Measurements from ENCODE around the gene SDCBP2. TPM values are rescaled to one million over a fixed set of nuclear protein-coding genes. Genes with fewer than 3 reads are reported as not detected.

Gene SDCBP2
- total RNA-seq, 1 donor from 2014 or later: 4.6 TPM

- no peak for FAIRE-seq
- H3K79me2 ChIP-seq (ENCODE audit: insufficient read depth, low read length): peaks cover 25% of the 10 kb centered on the region
- H3K9me3 ChIP-seq (ENCODE audit: insufficient read depth, low read depth, low read length): no peaks in the 10 kb centered on the region
- H3K27me3 ChIP-seq (ENCODE audit: insufficient read depth, low read length): no peaks in the 10 kb centered on the region
- H3K4me1 ChIP-seq (ENCODE audit: insufficient read depth, low read length): peaks cover 50% of the 10 kb centered on the region
- H3K4me3 Mint-ChIP-seq (ENCODE audit: unreplicated experiment): no peak overlapping the region
- H3K4me2 ChIP-seq (ENCODE audit: low read length): peak overlapping the region; percentile 57
- H2AFZ ChIP-seq (ENCODE audit: low read depth, low read length): peak overlapping the region; percentile 74
- peak overlapping the region; percentile 67 for H3K9ac ChIP-seq (ENCODE audit: low read length)
- no peaks in the 10 kb centered on the region for H3K36me3 ChIP-seq (ENCODE audit: insufficient read depth, low read length)
- no peaks in the 10 kb centered on the region for H3K9me3 Mint-ChIP-seq (ENCODE audit: unreplicated experiment)
- peaks cover under 1% of the 10 kb centered on the region for H3K36me3 Mint-ChIP-seq (ENCODE audit: low read depth, unreplicated experiment)
- peaks cover 14% of the 10 kb centered on the region for H4K20me1 ChIP-seq (ENCODE audit: insufficient read depth, low read length)
- H3K27me3 Mint-ChIP-seq (ENCODE audit: low read depth, unreplicated experiment): peaks cover 10% of the 10 kb centered on the region
- peak overlapping the region; percentile 47 for H3K27ac Mint-ChIP-seq (ENCODE audit: unreplicated experiment)
- peak overlapping the region; percentile 87 for H3K27ac ChIP-seq (ENCODE audit: low read depth, low read length)
- peaks cover 10% of the 10 kb centered on the region for H3K4me1 Mint-ChIP-seq (ENCODE audit: low read depth, unreplicated experiment)
- TF ChIP-seq EZH2 (IDR thresholded peaks at IDR 0.05; ENCODE audit: insufficient read depth, low read length): no peak
- TF ChIP-seq CTCF (IDR thresholded peaks at IDR 0.05; ENCODE audit: insufficient read depth, low read depth, low read length): no peak
- peak; percentile 95 for DNase-seq (ENCODE audit: low read depth)
- no peak overlapping the region for H3K4me3 ChIP-seq (ENCODE audit: insufficient read depth, low read depth, low read length)
Measured at GRCh38 chr20:1322511-1323245, 6.3 kb downstream of the SDCBP2 start.

GRCh38 chr20:1321654-1321939 is 7.3 kb downstream of the SDCBP2 start:
- Mint-ChIP-seq H3K27ac (ENCODE audit: unreplicated experiment) (no peak overlapping the region), H3K27me3 (ENCODE audit: low read depth, unreplicated experiment) (peaks cover 15% of the 10 kb centered on the region)

More at GRCh38 chr20:1321654-1321939, 7.3 kb downstream of the SDCBP2 start:
- Histone ChIP-seq H3K27ac (ENCODE audit: low read depth, low read length) (no peak overlapping the region), H3K4me2 (ENCODE audit: low read length) (no peak overlapping the region), H3K36me3 (ENCODE audit: insufficient read depth, low read length) (no peaks in the 10 kb centered on the region), H3K4me3 (ENCODE audit: insufficient read depth, low read depth, low read length) (no peak overlapping the region), H2AFZ (ENCODE audit: low read depth, low read length) (no peak overlapping the region), H3K27me3 (ENCODE audit: insufficient read depth, low read length) (no peaks in the 10 kb centered on the region), H3K79me2 (ENCODE audit: insufficient read depth, low read length) (peaks cover 15% of the 10 kb centered on the region), H4K20me1 (ENCODE audit: insufficient read depth, low read length) (peaks cover 7% of the 10 kb centered on the region), H3K9ac (ENCODE audit: low read length) (no peak overlapping the region), H3K9me3 (ENCODE audit: insufficient read depth, low read depth, low read length) (no peaks in the 10 kb centered on the region), H3K4me1 (ENCODE audit: insufficient read depth, low read length) (peaks cover 39% of the 10 kb centered on the region)
- TF ChIP-seq CTCF (IDR thresholded peaks at IDR 0.05; ENCODE audit: insufficient read depth, low read depth, low read length): no peak
- no peak for TF ChIP-seq EZH2 (IDR thresholded peaks at IDR 0.05; ENCODE audit: insufficient read depth, low read length)
- peaks cover 2% of the 10 kb centered on the region for H3K4me1 Mint-ChIP-seq (ENCODE audit: low read depth, unreplicated experiment)
- no peaks in the 10 kb centered on the region for H3K9me3 Mint-ChIP-seq (ENCODE audit: unreplicated experiment)
- no peak for FAIRE-seq
- H3K36me3 Mint-ChIP-seq (ENCODE audit: low read depth, unreplicated experiment): no peaks in the 10 kb centered on the region
- no peak for DNase-seq (ENCODE audit: low read depth)
- peak overlapping the region; percentile 50 for H3K4me3 Mint-ChIP-seq (ENCODE audit: unreplicated experiment)

All from astrocyte (in vitro differentiated cells and primary cell).